HCT116 (cell line): ENCODE results near the gene ZNF318. TPM values are rescaled to one million over a fixed set of nuclear protein-coding genes. Genes with fewer than 3 reads are reported as not detected.

Experiments
- ATAC-seq: fragments of 200-7000 bp; cut with Tn5 transposase; 2 replicates; pipeline ENCODE4 v1.9.1; 2020; ENCODE audit warnings: mild to moderate bottlenecking, moderate library complexity
- BruUV-seq: library from RNA; stranded (reverse); fragments of 400-500 nt; replicated peaks from 2 replicates; lab custom pipeline; 2021; lab: Mats Ljungman, UMichigan
- CTCF ChIA-PET: fragments of 300-600 bp; sonication (Branson Sonifier 250); formaldehyde crosslinking; loops from one replicate; lab custom pipeline; 2021; ENCODE audit warnings: antibody characterized with exemption; lab: Charles Lee
- POLR2A ChIA-PET: fragments of 300-600, 350-600 bp; sonication (Branson Sonifier 250); formaldehyde crosslinking; loops from one replicate; lab custom pipeline; 2021; ENCODE audit warnings: antibody characterized with exemption; lab: Charles Lee
- RAD21 ChIA-PET, 2 experiments: fragments of 300-600 bp; sonication (Branson Sonifier 250); formaldehyde crosslinking; loops; one replicate each; lab custom pipeline; 2023; ENCODE audit warnings: low total read pairs in 2 of 2; ENCODE audit not compliant: uncharacterized antibody in 2 of 2, unreplicated experiment in 2 of 2, low non-redundant PET in 1 of 2; lab: Charles Lee
- DNase-seq: peaks from one replicate; pipeline ENCODE4 v3.0.0-alpha.2; 2010; ENCODE audit warnings: low read depth, low spot score
- H2AFZ ChIP-seq: fragments of 200-600 bp; shearing (Covaris generic), sonication (generic); 2 replicates; pipeline ENCODE4 v1.6.1; 2017; ENCODE audit warnings: low read depth, mixed run types, mixed read lengths, antibody characterized with exemption, low read length; ENCODE audit not compliant: poor library complexity, severe bottlenecking
- H3K27ac ChIP-seq: 2 replicates; pipeline ENCODE4 v1.5.1; 2012; ENCODE audit warnings: low read depth, low read length
- H3K27me3 ChIP-seq: fragments of 200-600 bp; sonication (generic); 2 replicates; pipeline ENCODE4 v1.6.1; 2016; ENCODE audit warnings: mixed run types, low read length, mixed read lengths; ENCODE audit not compliant: insufficient read depth
- H3K36me3 ChIP-seq, 2 experiments: fragments of 200-500 bp in 1 of 2; fragments of 200-600 bp in 1 of 2; sonication (Bioruptor generic) in 1 of 2; sonication (generic) in 1 of 2; 2 replicates each; pipeline versions ENCODE4 v1.5.1 to v1.6.1; 2014 to 2016; ENCODE audit warnings: low read length in 2 of 2, inconsistent platforms in 1 of 2, mixed read lengths in 1 of 2, mixed run types in 1 of 2; ENCODE audit not compliant: insufficient read depth in 2 of 2, control insufficient read depth in 1 of 2
- H3K4me1 ChIP-seq, 2 experiments: fragments of 200-600 bp in 1 of 2; sonication (generic) in 1 of 2; 2 replicates each; pipeline versions ENCODE4 v1.5.1 to v1.6.1; 2012 to 2017; ENCODE audit warnings: low read length in 2 of 2, inconsistent platforms in 1 of 2, mild to moderate bottlenecking in 1 of 2, mixed read lengths in 1 of 2, mixed run types in 1 of 2, moderate library complexity in 1 of 2; ENCODE audit not compliant: insufficient read depth in 2 of 2, control insufficient read depth in 1 of 2
- H3K4me2 ChIP-seq: fragments of 200-600 bp; sonication (generic); 2 replicates; pipeline ENCODE4 v1.6.1; 2017; ENCODE audit warnings: mixed run types, low read length, mixed read lengths
- H3K4me3 ChIP-seq, 2 experiments: fragments of 200-600 bp in 1 of 2; sonication (generic) in 1 of 2; replicated peaks in 1 of 2; 2 replicates each; pipeline ENCODE4 v1.5.1; 2011 to 2016; ENCODE audit warnings: low read length in 2 of 2, control low read depth in 1 of 2, low read depth in 1 of 2, mild to moderate bottlenecking in 1 of 2, mixed read lengths in 1 of 2, mixed run types in 1 of 2
- H3K79me2 ChIP-seq: fragments of 200-600 bp; sonication (generic); 2 replicates; pipeline ENCODE4 v1.6.1; 2017; ENCODE audit warnings: mild to moderate bottlenecking, mixed run types, low read length, moderate library complexity, mixed read lengths; ENCODE audit not compliant: insufficient read depth
- H3K9ac ChIP-seq: fragments of 200-600 bp; sonication (generic); 2 replicates; pipeline ENCODE4 v1.6.1; 2016; ENCODE audit warnings: low read length, mixed read lengths
- H3K9me2 ChIP-seq: fragments of 200-600 bp; sonication (generic), shearing (Covaris generic); 2 replicates; pipeline ENCODE4 v1.6.1; 2017; ENCODE audit warnings: mixed run types, mild to moderate bottlenecking, moderate library complexity; ENCODE audit not compliant: insufficient read depth
- H3K9me3 ChIP-seq, 2 experiments: fragments of 200-500 bp in 1 of 2; fragments of 200-600 bp in 1 of 2; sonication (Bioruptor generic) in 1 of 2; sonication (generic) in 1 of 2; 2 replicates each; pipeline ENCODE4 v1.6.1; 2014 to 2017; ENCODE audit warnings: low read length in 2 of 2, mixed read lengths in 2 of 2, inconsistent platforms in 1 of 2, low read depth in 1 of 2, mild to moderate bottlenecking in 1 of 2, mixed run types in 1 of 2, moderate library complexity in 1 of 2; ENCODE audit not compliant: control insufficient read depth in 1 of 2, insufficient read depth in 1 of 2
- H4K20me1 ChIP-seq: fragments of 200-600 bp; sonication (generic), shearing (Covaris generic); 2 replicates; pipeline ENCODE4 v1.6.1; 2017; ENCODE audit warnings: mixed run types, mild to moderate bottlenecking, moderate library complexity; ENCODE audit not compliant: insufficient read depth
- ATF3 ChIP-seq: IDR thresholded peaks from 2 replicates; pipeline ENCODE4 v1.6.1; 2012
- CEBPB ChIP-seq: IDR thresholded peaks from 2 replicates; pipeline ENCODE4 v1.6.1; 2012; ENCODE audit warnings: low read depth
- ELF1 ChIP-seq: IDR thresholded peaks from 2 replicates; pipeline ENCODE4 v1.6.1; 2012; ENCODE audit warnings: low read depth, borderline replicate concordance
- EZH2phosphoT487 ChIP-seq: fragments of 200-600 bp; IDR thresholded peaks from 2 replicates; pipeline ENCODE4 v1.6.1; 2018; ENCODE audit warnings: antibody characterized with exemption, borderline replicate concordance
- FOSL1 ChIP-seq: IDR thresholded peaks from 2 replicates; pipeline ENCODE4 v1.6.1; 2012; ENCODE audit warnings: low read depth
- POLR2A ChIP-seq: IDR thresholded peaks from 2 replicates; pipeline ENCODE4 v1.7.0; 2011; ENCODE audit warnings: borderline replicate concordance; ENCODE audit not compliant: insufficient read depth, insufficient read length; ENCODE audit errors: extremely low read depth
- POLR2AphosphoS5 ChIP-seq: IDR thresholded peaks from 2 replicates; pipeline ENCODE4 v1.6.1; 2011; ENCODE audit warnings: mild to moderate bottlenecking, low read depth, low read length, moderate library complexity
- RAD21 ChIP-seq: IDR thresholded peaks from 2 replicates; pipeline ENCODE4 v1.6.1; 2012; ENCODE audit warnings: low read depth, mild to moderate bottlenecking
- REST ChIP-seq: IDR thresholded peaks from 2 replicates; pipeline ENCODE4 v1.6.1; 2012; ENCODE audit warnings: low read depth
- SIN3A ChIP-seq: IDR thresholded peaks from 2 replicates; pipeline ENCODE4 v1.6.1; 2012; ENCODE audit warnings: low read depth
- SP1 ChIP-seq: IDR thresholded peaks from 2 replicates; pipeline ENCODE4 v1.6.1; 2012; ENCODE audit warnings: low read depth
- SRF ChIP-seq: IDR thresholded peaks from 2 replicates; pipeline ENCODE4 v1.6.1; 2012; ENCODE audit warnings: low read depth
- TCF7L2 ChIP-seq: IDR thresholded peaks from 2 replicates; pipeline ENCODE4 v1.7.0; 2011; ENCODE audit warnings: borderline replicate concordance, inconsistent platforms; ENCODE audit not compliant: insufficient read depth, insufficient read length; ENCODE audit errors: extremely low read depth
- ZFX ChIP-seq: fragments of 450-650 bp; IDR thresholded peaks from 2 replicates; pipeline ENCODE4 v1.6.1; 2017
- ZNF274 ChIP-seq: fragments of 200-500 bp; sonication (Bioruptor generic); IDR thresholded peaks from 2 replicates; pipeline ENCODE4 v1.6.1; 2014; ENCODE audit warnings: mild to moderate bottlenecking, low read depth, low read length, inconsistent platforms
- intact Hi-C: fragments of 100-400 bp; cut with micrococcal nuclease; formaldehyde crosslinking; loops from 2 replicates; pipeline ENCODE4 v1.10.0; 2022
- total RNA-seq: library from RNA; stranded (reverse); gene quantifications from one replicate; pipeline ENCODE4 v1.2.1, GENCODE V29; 2021; ENCODE audit not compliant: unreplicated experiment

The ZNF318 gene
- total RNA-seq, 1 experiment from 2014 or later = 15.2 TPM

- no peaks in the 10 kb centered on the region for H3K27me3 ChIP-seq
- no peak overlapping the region for H3K4me3 ChIP-seq
- no peak overlapping the region for H2AFZ ChIP-seq
- H3K4me1 ChIP-seq = no peaks in the 10 kb centered on the region
- TF ChIP-seq SIN3A = no peak
- TF ChIP-seq ZNF274 = no peak
- no peak for TF ChIP-seq EZH2phosphoT487
- no peak for TF ChIP-seq REST
- TF ChIP-seq RAD21 = no peak
- TF ChIP-seq TCF7L2 = no peak
- no peak for TF ChIP-seq SP1
- TF ChIP-seq ELF1 = no peak
- no peak for TF ChIP-seq ZFX
- TF ChIP-seq FOSL1 = no peak
- TF ChIP-seq POLR2AphosphoS5 = no peak
- no peak for TF ChIP-seq SRF
- TF ChIP-seq ATF3 = no peak
- TF ChIP-seq POLR2A = no peak
- TF ChIP-seq CEBPB = no peak
- no TSS peak for BruUV-seq
- CTCF ChIA-PET = no interaction called here
- no peaks in the 10 kb centered on the region for H3K9me2 ChIP-seq
- no peaks in the 10 kb centered on the region for H3K36me3 ChIP-seq
- H3K4me2 ChIP-seq = no peak overlapping the region
- H3K9ac ChIP-seq = no peak overlapping the region
- intact Hi-C loops = no loop called here
- H3K9me3 ChIP-seq = no peaks in the 10 kb centered on the region
- H3K79me2 ChIP-seq = no peaks in the 10 kb centered on the region
- no peaks in the 10 kb centered on the region for H4K20me1 ChIP-seq
- RAD21 ChIA-PET = no interaction called here
- POLR2A ChIA-PET = no interaction called here
- no peak for ATAC-seq
- no peak for DNase-seq
- H3K27ac ChIP-seq = no peak overlapping the region
These were observed 72.5 kb downstream of the ZNF318 start for GRCh38 chr6:43296780-43297497.
